Skeletal muscle satellite cell (primary cell): ENCODE results near the gene TNRC6B.

Source experiments
- H3K27me3 ChIP-seq: 2 replicates; pipeline ENCODE4 v1.7.0; 2013; ENCODE audit warnings: low read length; ENCODE audit not compliant: control insufficient read depth, insufficient read depth
- H3K36me3 ChIP-seq: 2 replicates; pipeline ENCODE4 v1.7.0; 2013; ENCODE audit warnings: mild to moderate bottlenecking, control low read depth, low read length; ENCODE audit not compliant: insufficient read depth
- H3K4me1 ChIP-seq: 2 replicates; pipeline ENCODE4 v1.7.0; 2013; ENCODE audit warnings: low read length; ENCODE audit not compliant: control insufficient read depth, insufficient read depth
- H3K4me2 ChIP-seq: 2 replicates; pipeline ENCODE4 v1.7.0; 2013; ENCODE audit warnings: mild to moderate bottlenecking, low read length
- H3K4me3 ChIP-seq: 2 replicates; pipeline ENCODE4 v1.7.0; 2013; ENCODE audit warnings: low read length
- H3K9ac ChIP-seq: 2 replicates; pipeline ENCODE4 v1.7.0; 2013; ENCODE audit warnings: mild to moderate bottlenecking, low read depth, low read length, moderate library complexity
- H3K9me3 ChIP-seq: replicated peaks from 2 replicates; pipeline ENCODE4 v1.7.0; 2013; ENCODE audit warnings: mild to moderate bottlenecking, control low read depth, low read length

TNRC6B gene

GRCh38 chr22:40270748-40271373 lies 93.1 kb downstream of the TNRC6B start:
- Histone ChIP-seq H3K36me3 (peaks cover 26% of the 10 kb centered on the region), H3K4me3 (no peak overlapping the region), H3K4me1 (peaks cover under 1% of the 10 kb centered on the region), H3K9ac (no peak overlapping the region), H3K4me2 (no peak overlapping the region), H3K9me3 (no peaks in the 10 kb centered on the region), H3K27me3 (no peaks in the 10 kb centered on the region)

GRCh38 chr22:40271440-40271839 lies 93.7 kb downstream of the TNRC6B start:
- Histone ChIP-seq H3K27me3 (no peaks in the 10 kb centered on the region), H3K4me3 (no peak overlapping the region), H3K9me3 (no peaks in the 10 kb centered on the region), H3K4me2 (no peak overlapping the region), H3K36me3 (peaks cover 23% of the 10 kb centered on the region), H3K4me1 (peaks cover 6% of the 10 kb centered on the region), H3K9ac (no peak overlapping the region)

DNA sequence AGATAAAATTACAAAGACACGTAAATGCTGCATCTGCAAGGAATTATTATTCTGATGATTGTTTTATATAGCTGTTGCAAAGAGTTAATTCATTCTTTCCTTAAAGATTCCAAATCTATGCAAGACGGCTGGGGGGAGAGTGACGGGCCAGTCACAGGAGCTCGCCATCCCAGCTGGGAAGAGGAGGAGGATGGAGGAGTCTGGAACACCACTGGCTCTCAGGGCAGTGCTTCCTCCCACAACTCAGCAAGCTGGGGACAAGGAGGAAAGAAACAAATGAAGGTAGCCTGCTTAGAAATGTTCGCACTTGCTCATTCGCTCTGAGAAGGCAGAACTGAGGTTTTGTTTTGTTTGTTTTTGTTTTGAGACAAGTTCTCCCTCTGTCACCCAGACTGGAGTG lies 95.6 kb downstream of the TNRC6B start:
- Histone ChIP-seq H3K27me3 (no peaks in the 10 kb centered on the region), H3K4me3 (no peak overlapping the region), H3K4me1 (peaks cover 17% of the 10 kb centered on the region), H3K4me2 (no peak overlapping the region), H3K36me3 (peaks cover 15% of the 10 kb centered on the region), H3K9me3 (no peaks in the 10 kb centered on the region), H3K9ac (no peak overlapping the region)

DNA sequence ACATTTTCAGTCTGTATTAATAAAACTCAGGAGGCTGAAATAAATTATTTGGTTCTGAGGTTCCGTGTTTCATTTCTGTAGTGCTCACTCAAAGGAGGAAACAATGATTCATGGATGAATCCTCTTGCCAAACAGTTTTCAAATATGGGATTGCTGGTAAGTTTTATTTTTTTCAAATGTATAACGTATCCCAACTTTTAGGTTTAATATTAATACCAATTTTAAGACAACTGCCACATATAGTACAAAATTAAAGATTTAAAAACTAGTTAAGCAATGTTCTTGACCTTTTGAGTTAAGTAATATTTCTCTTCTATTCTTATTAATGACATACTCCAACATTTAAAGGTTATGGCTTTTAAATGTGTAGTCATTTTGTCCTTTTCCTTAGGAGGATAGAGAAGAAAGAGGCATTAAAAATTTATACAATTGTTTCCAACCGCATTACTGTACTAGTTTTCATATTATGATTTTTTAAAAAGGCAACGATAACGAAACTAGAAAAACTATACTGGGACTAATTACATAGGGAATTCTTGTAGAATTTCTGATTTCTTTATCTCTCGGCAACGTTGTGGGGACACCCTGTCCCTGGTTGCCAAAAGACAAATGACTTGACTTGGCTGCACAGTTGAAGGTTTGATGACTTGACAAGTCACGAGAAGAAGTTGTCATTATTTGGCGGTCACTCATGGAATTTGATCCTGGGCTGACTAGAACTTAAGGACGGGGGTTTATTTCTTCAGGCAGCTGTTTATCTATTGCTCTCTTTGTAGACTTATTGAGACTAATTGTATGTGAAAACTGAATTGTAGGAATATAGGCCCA lies 99.5 kb downstream of the TNRC6B start:
- peaks cover 17% of the 10 kb centered on the region for H3K4me1 ChIP-seq
- peak overlapping the region; percentile 62 for H3K4me3 ChIP-seq
- H3K36me3 ChIP-seq, result peaks cover 39% of the 10 kb centered on the region
- H3K9me3 ChIP-seq, result no peaks in the 10 kb centered on the region
- H3K4me2 ChIP-seq, result peak overlapping the region; percentile 78
- no peaks in the 10 kb centered on the region for H3K27me3 ChIP-seq
- H3K9ac ChIP-seq, result peak overlapping the region; percentile 87

DNA sequence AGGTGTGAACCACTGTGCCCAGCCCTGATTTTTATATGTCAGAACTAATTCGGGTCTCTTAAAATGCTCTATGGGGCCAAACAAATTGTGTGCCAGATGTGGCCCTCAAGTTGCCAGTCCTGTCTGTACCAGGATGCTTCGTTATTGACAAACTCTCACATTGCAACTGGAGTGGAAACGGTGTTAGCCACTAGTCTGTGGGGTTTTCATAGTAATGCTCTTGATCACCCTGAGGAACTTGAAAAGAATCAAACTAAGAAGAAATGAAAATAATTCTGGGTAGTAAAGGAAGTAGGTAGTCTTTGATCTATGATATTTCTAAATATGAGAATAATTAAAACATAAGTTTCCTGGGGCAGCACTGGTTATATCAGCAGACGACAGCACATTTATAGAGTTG lies 101.3 kb downstream of the TNRC6B start:
- Histone ChIP-seq H3K9ac (no peak overlapping the region), H3K36me3 (peaks cover 33% of the 10 kb centered on the region), H3K27me3 (no peaks in the 10 kb centered on the region), H3K4me1 (peaks cover 17% of the 10 kb centered on the region), H3K9me3 (no peaks in the 10 kb centered on the region), H3K4me3 (no peak overlapping the region), H3K4me2 (no peak overlapping the region)

- H3K36me3 ChIP-seq, result peaks cover 39% of the 10 kb centered on the region
Measured at GRCh38 chr22:40281717-40282116, 104.0 kb downstream of the TNRC6B start.

DNA sequence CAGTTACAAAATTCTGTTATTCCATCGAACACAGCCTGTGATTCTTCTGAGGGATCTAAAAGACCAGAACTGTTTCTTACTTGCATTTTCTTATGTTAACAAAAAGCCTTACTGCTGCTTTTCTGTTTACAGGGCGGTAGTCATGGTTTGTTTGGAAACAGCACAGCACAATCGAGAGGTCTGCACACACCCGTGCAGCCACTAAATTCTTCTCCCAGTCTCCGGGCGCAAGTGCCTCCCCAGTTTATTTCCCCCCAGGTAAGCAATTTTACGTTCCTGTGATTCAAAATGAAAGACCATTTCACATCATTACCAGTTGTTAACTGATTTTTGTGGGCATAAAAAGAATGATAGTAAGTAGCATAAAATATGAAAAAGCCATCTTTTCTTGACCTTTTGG lies 107.8 kb downstream of the TNRC6B start:
- Histone ChIP-seq H3K9me3 (no peaks in the 10 kb centered on the region), H3K27me3 (no peaks in the 10 kb centered on the region), H3K4me3 (no peak overlapping the region), H3K4me1 (no peaks in the 10 kb centered on the region), H3K9ac (no peak overlapping the region), H3K4me2 (no peak overlapping the region), H3K36me3 (peaks cover 45% of the 10 kb centered on the region)

More at GRCh38 chr22:40281717-40282116, 104.0 kb downstream of the TNRC6B start:
- Histone ChIP-seq H3K4me1 (peaks cover 11% of the 10 kb centered on the region), H3K27me3 (no peaks in the 10 kb centered on the region), H3K4me2 (no peak overlapping the region), H3K4me3 (no peak overlapping the region), H3K9me3 (no peaks in the 10 kb centered on the region), H3K9ac (no peak overlapping the region)

- Histone ChIP-seq H3K36me3 (peaks cover 42% of the 10 kb centered on the region), H3K9ac (no peak overlapping the region), H3K4me3 (no peak overlapping the region)
Measured at GRCh38 chr22:40289991-40290459, 112.3 kb downstream of the TNRC6B start.

GRCh38 chr22:40290516-40290915 lies 112.8 kb downstream of the TNRC6B start:
- no peaks in the 10 kb centered on the region for H3K4me1 ChIP-seq
- H3K9me3 ChIP-seq, result no peaks in the 10 kb centered on the region
- H3K27me3 ChIP-seq, result no peaks in the 10 kb centered on the region
- no peak overlapping the region for H3K4me2 ChIP-seq
- no peak overlapping the region for H3K4me3 ChIP-seq
- H3K36me3 ChIP-seq, result peaks cover 40% of the 10 kb centered on the region
- no peak overlapping the region for H3K9ac ChIP-seq

More at GRCh38 chr22:40289991-40290459, 112.3 kb downstream of the TNRC6B start:
- Histone ChIP-seq H3K4me2 (no peak overlapping the region), H3K9me3 (no peaks in the 10 kb centered on the region), H3K4me1 (no peaks in the 10 kb centered on the region), H3K27me3 (no peaks in the 10 kb centered on the region)

- Histone ChIP-seq H3K4me1 (no peaks in the 10 kb centered on the region), H3K36me3 (peaks cover 22% of the 10 kb centered on the region), H3K9me3 (no peaks in the 10 kb centered on the region)
Measured at GRCh38 chr22:40294696-40295095, 117.0 kb downstream of the TNRC6B start.

DNA sequence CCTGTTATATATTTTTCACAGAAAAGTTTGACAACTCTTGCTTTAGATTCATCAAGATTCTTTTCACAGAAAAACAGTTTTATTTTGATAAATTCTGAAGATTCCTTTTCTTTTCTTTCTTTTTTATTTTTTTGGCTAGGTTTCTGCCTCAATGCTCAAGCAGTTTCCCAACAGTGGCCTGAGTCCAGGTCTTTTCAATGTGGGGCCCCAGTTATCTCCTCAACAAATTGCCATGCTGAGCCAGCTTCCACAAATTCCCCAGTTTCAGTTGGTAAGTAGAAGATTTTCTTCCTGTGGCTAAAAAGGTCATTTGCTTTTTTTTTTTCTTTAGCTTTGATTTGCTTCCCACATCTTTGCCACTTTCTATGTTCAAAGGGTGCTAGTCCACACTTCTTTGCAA lies 122.6 kb downstream of the TNRC6B start:
- peaks cover 33% of the 10 kb centered on the region for H3K36me3 ChIP-seq
- H3K4me2 ChIP-seq, result no peak overlapping the region
- H3K9me3 ChIP-seq, result no peaks in the 10 kb centered on the region
- no peaks in the 10 kb centered on the region for H3K27me3 ChIP-seq
- H3K4me3 ChIP-seq, result no peak overlapping the region
- no peak overlapping the region for H3K9ac ChIP-seq
- no peaks in the 10 kb centered on the region for H3K4me1 ChIP-seq

More at GRCh38 chr22:40294696-40295095, 117.0 kb downstream of the TNRC6B start:
- Histone ChIP-seq H3K27me3 (no peaks in the 10 kb centered on the region), H3K4me2 (no peak overlapping the region), H3K9ac (no peak overlapping the region), H3K4me3 (no peak overlapping the region)
